Measurements from ENCODE around the gene WDR86.
A peak's percentile ranks its signal among the peaks of the same experiment; 100 is the strongest.

WDR86 gene

GRCh38 chr7:151410405-151411390 is 860 bp upstream of the WDR86 start:
- TF ChIP-seq CTCF (IDR thresholded peaks at IDR 0.05; ENCODE audit: insufficient read depth, missing control alignments): no peak
- FAIRE-seq: no peak
- DNase-seq (ENCODE audit: insufficient read length, low spot score): peak; percentile 42

GRCh38 chr7:151408839-151409666 is 785 bp downstream of the WDR86 start:
- FAIRE-seq (no peak), DNase-seq (ENCODE audit: insufficient read length, low spot score) (peak; percentile 23)
- TF ChIP-seq CTCF (IDR thresholded peaks at IDR 0.05; ENCODE audit: insufficient read depth, missing control alignments): no peak

- DNase-seq (ENCODE audit: insufficient read length, low spot score) (no peak), FAIRE-seq (no peak)
- no peak for TF ChIP-seq CTCF (IDR thresholded peaks at IDR 0.05; ENCODE audit: insufficient read depth, missing control alignments)
These were observed 1.4 kb downstream of the WDR86 start for GRCh38 chr7:151408498-151408838.

GRCh38 chr7:151406886-151407583 is 2.8 kb downstream of the WDR86 start:
- no peak for FAIRE-seq
- peak; percentile 15 for DNase-seq (ENCODE audit: insufficient read length, low spot score)
- no peak for TF ChIP-seq CTCF (IDR thresholded peaks at IDR 0.05; ENCODE audit: insufficient read depth, missing control alignments)

- no peak for FAIRE-seq
- peak; percentile 14 for DNase-seq (ENCODE audit: insufficient read length, low spot score)
- TF ChIP-seq CTCF (IDR thresholded peaks at IDR 0.05; ENCODE audit: insufficient read depth, missing control alignments): no peak
These were observed 3.6 kb downstream of the WDR86 start for GRCh38 chr7:151406051-151406875.

GRCh38 chr7:151405588-151405987 is 4.2 kb downstream of the WDR86 start:
- no peak for FAIRE-seq
- no peak for DNase-seq (ENCODE audit: insufficient read length, low spot score)

More at GRCh38 chr7:151405588-151405987, 4.2 kb downstream of the WDR86 start:
- no peak for TF ChIP-seq CTCF (IDR thresholded peaks at IDR 0.05; ENCODE audit: insufficient read depth, missing control alignments)
